Parathyroid adenoma (tissue), 2 donors: ENCODE results near the gene NAP1L4.

Experiments used
- H2AFZ ChIP-seq: fragments of 300-600 bp; sonication (generic); one replicate; pipeline ENCODE4 v1.7.0; 2017; ENCODE audit warnings: antibody characterized with exemption, mild to moderate bottlenecking
- H3K27ac ChIP-seq: fragments of 300-600 bp; sonication (generic); one replicate; pipeline ENCODE4 v1.7.0; 2017
- H3K27me3 ChIP-seq: fragments of 300-600 bp; sonication (generic); one replicate; pipeline ENCODE4 v1.7.0; 2017; ENCODE audit warnings: low read length; ENCODE audit not compliant: control insufficient read depth, insufficient read depth
- H3K36me3 ChIP-seq: fragments of 300-600 bp; sonication (generic); one replicate; pipeline ENCODE4 v1.7.0; 2017; ENCODE audit warnings: low read length; ENCODE audit not compliant: control insufficient read depth, insufficient read depth
- H3K4me1 ChIP-seq: fragments of 300-600 bp; sonication (generic); one replicate; pipeline ENCODE4 v1.7.0; 2017; ENCODE audit warnings: control low read depth
- H3K4me2 ChIP-seq: fragments of 300-600 bp; sonication (generic); one replicate; pipeline ENCODE4 v1.7.0; 2017; ENCODE audit warnings: low read length
- H3K4me3 ChIP-seq: fragments of 300-600 bp; sonication (generic); one replicate; pipeline ENCODE4 v1.7.0; 2017; ENCODE audit warnings: low read depth, low read length
- H3K79me2 ChIP-seq: fragments of 300-600 bp; sonication (generic); one replicate; pipeline ENCODE4 v1.7.0; 2017; ENCODE audit warnings: control low read depth
- H3K9ac ChIP-seq: fragments of 300-600 bp; sonication (generic); one replicate; pipeline ENCODE4 v1.7.0; 2017; ENCODE audit warnings: mild to moderate bottlenecking
- H3K9me3 ChIP-seq: fragments of 300-600 bp; sonication (generic); one replicate; pipeline ENCODE4 v1.7.0; 2017; ENCODE audit warnings: low read length; ENCODE audit not compliant: control insufficient read depth
- CTCF ChIP-seq: fragments of 300-600 bp; sonication (generic); IDR thresholded peaks from one replicate; pipeline ENCODE4 v1.7.0; 2017; ENCODE audit warnings: antibody characterized with exemption, mild to moderate bottlenecking
- donor health status: primary hyperparathyroidism.

Gene NAP1L4

GRCh38 chr11:2901854-2902783 is 90.0 kb downstream of the NAP1L4 start:
- Histone ChIP-seq H3K4me3 (peak overlapping the region; percentile 50), H3K4me2 (peak overlapping the region; percentile 62), H3K27me3 (no peaks in the 10 kb centered on the region), H3K9ac (no peak overlapping the region), H3K9me3 (no peaks in the 10 kb centered on the region), H2AFZ (peak overlapping the region; percentile 74), H3K79me2 (no peaks in the 10 kb centered on the region), H3K4me1 (no peaks in the 10 kb centered on the region), H3K27ac (no peak overlapping the region), H3K36me3 (no peaks in the 10 kb centered on the region)
- no peak for TF ChIP-seq CTCF

- Histone ChIP-seq H3K4me3 (no peak overlapping the region), H3K27me3 (no peaks in the 10 kb centered on the region), H3K9ac (no peak overlapping the region), H3K27ac (no peak overlapping the region), H3K79me2 (no peaks in the 10 kb centered on the region), H3K36me3 (no peaks in the 10 kb centered on the region), H3K4me2 (peak overlapping the region; percentile 51), H2AFZ (peak overlapping the region; percentile 41), H3K4me1 (no peaks in the 10 kb centered on the region), H3K9me3 (no peaks in the 10 kb centered on the region)
- no peak for TF ChIP-seq CTCF
These were observed 90.8 kb downstream of the NAP1L4 start for GRCh38 chr11:2901196-2901796.

GRCh38 chr11:2899080-2899783 is 92.9 kb downstream of the NAP1L4 start:
- H3K9me3 ChIP-seq: no peaks in the 10 kb centered on the region
- H3K4me2 ChIP-seq: no peak overlapping the region
- H3K27me3 ChIP-seq: no peaks in the 10 kb centered on the region
- peak overlapping the region; percentile 56 for H3K27ac ChIP-seq
- no peaks in the 10 kb centered on the region for H3K36me3 ChIP-seq
- H3K4me3 ChIP-seq: no peak overlapping the region
- H2AFZ ChIP-seq: no peak overlapping the region
- no peaks in the 10 kb centered on the region for H3K4me1 ChIP-seq
- H3K9ac ChIP-seq: no peak overlapping the region
- TF ChIP-seq CTCF: no peak
- no peaks in the 10 kb centered on the region for H3K79me2 ChIP-seq

GRCh38 chr11:2898366-2899079 is 93.6 kb downstream of the NAP1L4 start:
- Histone ChIP-seq H3K4me2 (no peak overlapping the region), H3K4me1 (no peaks in the 10 kb centered on the region), H3K27me3 (no peaks in the 10 kb centered on the region), H2AFZ (no peak overlapping the region), H3K27ac (no peak overlapping the region), H3K4me3 (no peak overlapping the region), H3K9ac (no peak overlapping the region), H3K9me3 (no peaks in the 10 kb centered on the region), H3K79me2 (no peaks in the 10 kb centered on the region), H3K36me3 (no peaks in the 10 kb centered on the region)
- TF ChIP-seq CTCF: no peak
